OCI-LY1 (cell line): ENCODE data around the gene CFAP43.

Experiments used
- H2AFZ ChIP-seq: fragments of 200-600 bp; sonication (generic), shearing (Covaris generic); 2 replicates; pipeline ENCODE4 v1.6.0; 2014; ENCODE audit warnings: antibody characterized with exemption, mild to moderate bottlenecking, low read length
- H3F3A ChIP-seq: fragments of 200-600 bp; sonication (generic), shearing (Covaris generic); 2 replicates; pipeline ENCODE4 v1.6.0; 2014; ENCODE audit warnings: mild to moderate bottlenecking, antibody characterized with exemption, low read length, moderate library complexity; ENCODE audit not compliant: insufficient read depth
- H3K27ac ChIP-seq: fragments of 200-600 bp; sonication (generic); 2 replicates; pipeline ENCODE4 v1.5.1; 2014; ENCODE audit warnings: low read length, mixed run types, mild to moderate bottlenecking, low read depth; ENCODE audit not compliant: poor library complexity, severe bottlenecking
- H3K27me3 ChIP-seq: fragments of 200-600 bp; sonication (generic); 2 replicates; pipeline ENCODE4 v1.6.0; 2014; ENCODE audit warnings: antibody characterized with exemption, mild to moderate bottlenecking, low read length, moderate library complexity; ENCODE audit not compliant: insufficient read depth
- H3K36me3 ChIP-seq: fragments of 200-600 bp; sonication (generic); 2 replicates; pipeline ENCODE4 v1.6.1; 2014; ENCODE audit warnings: mild to moderate bottlenecking, antibody characterized with exemption, low read length, moderate library complexity, mixed read lengths; ENCODE audit not compliant: insufficient read depth
- H3K4me1 ChIP-seq: fragments of 200-600 bp; sonication (generic); 2 replicates; pipeline ENCODE4 v1.5.1; 2014; ENCODE audit warnings: mild to moderate bottlenecking, low read length, moderate library complexity; ENCODE audit not compliant: insufficient read depth, severe bottlenecking
- H3K4me2 ChIP-seq: fragments of 200-600 bp; sonication (generic), shearing (Covaris generic); 2 replicates; pipeline ENCODE4 v1.6.1; 2014; ENCODE audit warnings: low read length
- H3K4me3 ChIP-seq: fragments of 200-600 bp; sonication (generic); 2 replicates; pipeline ENCODE4 v1.5.1; 2014; ENCODE audit warnings: low read length, low read depth, mild to moderate bottlenecking, mixed read lengths; ENCODE audit not compliant: poor library complexity, severe bottlenecking
- H3K79me2 ChIP-seq: fragments of 200-600 bp; shearing (Covaris generic); 2 replicates; pipeline ENCODE4 v1.6.1; 2016; ENCODE audit warnings: mixed run types, low read length, mixed read lengths; ENCODE audit not compliant: insufficient read depth
- H3K9ac ChIP-seq: fragments of 200-600 bp; sonication (generic), shearing (Covaris generic); 2 replicates; pipeline ENCODE4 v1.6.1; 2014; ENCODE audit warnings: mild to moderate bottlenecking, low read length, mixed read lengths
- H3K9me2 ChIP-seq: fragments of 200-600 bp; sonication (generic), shearing (Covaris generic); 2 replicates; pipeline ENCODE4 v1.6.1; 2014; ENCODE audit warnings: low read depth, mild to moderate bottlenecking, low read length, mixed read lengths
- H3K9me3 ChIP-seq: fragments of 200-600 bp; shearing (Covaris generic); 2 replicates; pipeline ENCODE4 v1.6.1; 2014; ENCODE audit warnings: low read length, mixed read lengths
- H4K20me1 ChIP-seq: fragments of 200-600 bp; sonication (generic), shearing (Covaris generic); 2 replicates; pipeline ENCODE4 v1.6.0; 2016; ENCODE audit warnings: mild to moderate bottlenecking, low read length; ENCODE audit not compliant: insufficient read depth
- EZH2 ChIP-seq: fragments of 200-600 bp; sonication (generic), shearing (Covaris generic); IDR thresholded peaks from 2 replicates; pipeline ENCODE4 v1.8.0; 2017; ENCODE audit warnings: borderline replicate concordance, mixed run types, mild to moderate bottlenecking, antibody characterized with exemption, low read length, moderate library complexity, mixed read lengths
- TF ChIP-seq, protein P1 (sequence below): fragments of 200-600 bp; sonication (generic), shearing (Covaris generic); IDR thresholded peaks from 2 replicates; pipeline ENCODE4 v1.5.1; 2017; ENCODE audit warnings: mild to moderate bottlenecking, antibody characterized with exemption, low read length, moderate library complexity, mixed read lengths

CFAP43 gene

DNA sequence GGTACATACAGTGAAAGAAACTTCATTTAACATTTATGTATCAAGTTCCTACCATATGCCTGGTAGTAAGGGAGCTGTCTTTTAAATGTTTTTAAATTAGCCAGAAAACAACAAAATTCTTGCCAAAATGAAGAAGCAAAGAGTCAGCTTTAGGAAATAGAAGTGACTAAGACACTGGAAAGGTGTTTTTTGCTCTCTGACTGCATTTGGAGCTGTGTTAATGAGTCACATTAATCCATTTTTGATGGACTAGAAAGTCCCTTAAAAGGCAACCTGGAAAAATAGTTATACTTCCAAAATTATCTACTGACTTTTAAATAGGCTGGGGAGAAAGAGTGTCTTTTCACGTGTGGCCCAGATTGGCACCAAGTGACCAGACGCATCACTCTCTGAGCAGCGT lies 142.5 kb downstream of the CFAP43 start:
- H3K79me2 ChIP-seq, result no peaks in the 10 kb centered on the region
- no peaks in the 10 kb centered on the region for H3K9me2 ChIP-seq
- H3F3A ChIP-seq, result no peaks in the 10 kb centered on the region
- no peak for TF ChIP-seq EZH2
- TF ChIP-seq, protein P1, sequence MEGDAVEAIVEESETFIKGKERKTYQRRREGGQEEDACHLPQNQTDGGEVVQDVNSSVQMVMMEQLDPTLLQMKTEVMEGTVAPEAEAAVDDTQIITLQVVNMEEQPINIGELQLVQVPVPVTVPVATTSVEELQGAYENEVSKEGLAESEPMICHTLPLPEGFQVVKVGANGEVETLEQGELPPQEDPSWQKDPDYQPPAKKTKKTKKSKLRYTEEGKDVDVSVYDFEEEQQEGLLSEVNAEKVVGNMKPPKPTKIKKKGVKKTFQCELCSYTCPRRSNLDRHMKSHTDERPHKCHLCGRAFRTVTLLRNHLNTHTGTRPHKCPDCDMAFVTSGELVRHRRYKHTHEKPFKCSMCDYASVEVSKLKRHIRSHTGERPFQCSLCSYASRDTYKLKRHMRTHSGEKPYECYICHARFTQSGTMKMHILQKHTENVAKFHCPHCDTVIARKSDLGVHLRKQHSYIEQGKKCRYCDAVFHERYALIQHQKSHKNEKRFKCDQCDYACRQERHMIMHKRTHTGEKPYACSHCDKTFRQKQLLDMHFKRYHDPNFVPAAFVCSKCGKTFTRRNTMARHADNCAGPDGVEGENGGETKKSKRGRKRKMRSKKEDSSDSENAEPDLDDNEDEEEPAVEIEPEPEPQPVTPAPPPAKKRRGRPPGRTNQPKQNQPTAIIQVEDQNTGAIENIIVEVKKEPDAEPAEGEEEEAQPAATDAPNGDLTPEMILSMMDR, result no peak
- H3K4me1 ChIP-seq, result no peaks in the 10 kb centered on the region
- no peaks in the 10 kb centered on the region for H3K27me3 ChIP-seq
- no peaks in the 10 kb centered on the region for H3K9me3 ChIP-seq
- no peaks in the 10 kb centered on the region for H4K20me1 ChIP-seq
- no peaks in the 10 kb centered on the region for H3K36me3 ChIP-seq
- no peak overlapping the region for H3K9ac ChIP-seq
- H3K27ac ChIP-seq, result no peak overlapping the region
- no peak overlapping the region for H3K4me3 ChIP-seq
- no peak overlapping the region for H3K4me2 ChIP-seq
- no peak overlapping the region for H2AFZ ChIP-seq

DNA sequence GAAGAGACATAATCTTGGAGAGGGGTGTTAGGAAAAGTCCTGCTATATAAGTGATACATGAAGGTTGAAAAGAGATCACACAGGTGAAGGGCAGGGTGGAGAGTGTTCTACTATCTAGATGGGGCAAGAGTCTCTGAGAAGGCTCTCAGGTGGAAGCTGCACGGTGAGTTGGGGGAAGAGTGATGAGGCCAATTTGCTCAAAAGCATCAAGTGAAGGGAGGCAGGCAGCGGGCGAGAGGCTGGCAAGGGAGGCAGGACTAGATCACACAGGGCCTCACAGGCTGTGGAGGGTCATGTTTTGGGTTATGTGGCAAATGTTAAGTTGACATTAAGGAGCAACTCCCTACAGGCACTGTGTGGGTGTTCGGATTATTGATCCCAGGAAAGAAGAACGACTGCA lies 143.9 kb downstream of the CFAP43 start:
- no peaks in the 10 kb centered on the region for H3K36me3 ChIP-seq
- no peaks in the 10 kb centered on the region for H3K9me2 ChIP-seq
- no peak overlapping the region for H3K4me2 ChIP-seq
- H2AFZ ChIP-seq, result no peak overlapping the region
- H3K79me2 ChIP-seq, result no peaks in the 10 kb centered on the region
- H3K4me3 ChIP-seq, result no peak overlapping the region
- no peak overlapping the region for H3K27ac ChIP-seq
- no peaks in the 10 kb centered on the region for H3F3A ChIP-seq
- TF ChIP-seq, protein P1, result no peak
- no peak for TF ChIP-seq EZH2
- no peak overlapping the region for H3K9ac ChIP-seq
- H4K20me1 ChIP-seq, result no peaks in the 10 kb centered on the region
- no peaks in the 10 kb centered on the region for H3K27me3 ChIP-seq
- H3K4me1 ChIP-seq, result no peaks in the 10 kb centered on the region
- no peaks in the 10 kb centered on the region for H3K9me3 ChIP-seq

DNA sequence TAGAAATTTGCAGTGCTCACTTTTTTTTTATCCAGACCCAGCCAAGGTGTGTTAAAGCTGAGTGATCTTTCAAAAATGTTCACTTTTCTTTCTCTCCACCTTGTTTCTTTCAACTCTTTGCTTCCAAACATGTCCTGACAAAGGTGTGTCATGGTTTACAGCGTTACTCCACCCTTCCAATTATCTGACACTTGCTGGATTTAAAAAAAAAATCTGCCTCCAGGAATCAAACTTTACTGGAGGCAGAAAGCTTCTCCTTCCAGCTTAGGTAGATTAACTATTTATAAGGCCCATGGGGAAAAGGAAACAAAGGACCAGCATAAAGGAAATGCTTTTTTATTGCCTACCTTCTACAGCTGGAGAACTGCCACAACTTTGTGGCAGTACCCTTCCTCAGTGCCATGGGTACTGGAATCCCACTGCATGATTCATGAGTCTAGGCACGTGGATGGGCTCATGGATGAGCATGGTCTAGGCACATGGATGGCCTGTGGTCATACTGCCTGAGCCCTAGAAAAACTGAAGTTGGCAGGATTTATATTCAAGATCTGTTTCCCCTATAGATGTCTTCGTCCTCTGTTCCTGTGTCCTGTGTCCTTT lies 146.3 kb downstream of the CFAP43 start, which contains the start of gene COL17A1:
COL17A1 (minus strand) TSS at position 80 of the 600 bp plus-strand sequence. CDS start 5,207 bp downstream, outside the sequence.
- TF ChIP-seq EZH2, result no peak
- TF ChIP-seq, protein P1, result no peak
- Histone ChIP-seq H3K9me2 (no peaks in the 10 kb centered on the region), H3K27ac (no peak within 1 kb of the TSS), H4K20me1 (no peaks in the 10 kb centered on the region), H2AFZ (no peak within 1 kb of the TSS), H3K4me3 (no peak within 1 kb of the TSS), H3K79me2 (no peaks in the 10 kb centered on the region), H3K4me1 (no peaks in the 10 kb centered on the region), H3K36me3 (no peaks in the 10 kb centered on the region), H3K4me2 (no peak within 1 kb of the TSS), H3K9ac (no peak within 1 kb of the TSS), H3K27me3 (no peaks in the 10 kb centered on the region), H3K9me3 (no peaks in the 10 kb centered on the region), H3F3A (no peaks in the 10 kb centered on the region)
